HG02885 (cell line): ENCODE measurements around the gene MBD3L3.
"Not testable (repeated sequence)": the region's sequence is repeated elsewhere in the genome, so short reads cannot be mapped to it uniquely, and the experiment has no call there.

Experiments
- ATAC-seq: cut with Tn5 transposase; IDR thresholded peaks from one replicate; pipeline ENCODE4 v1.9.1; 2021; ENCODE audit warnings: mild to moderate bottlenecking; ENCODE audit not compliant: unreplicated experiment, poor library complexity

The MBD3L3 gene

GRCh38 chr19:7063764-7064418 lies 5.4 kb upstream of the MBD3L3 start:
- ATAC-seq: no peak

GRCh38 chr19:7063339-7063738 lies 4.9 kb upstream of the MBD3L3 start:
- no peak for ATAC-seq

- ATAC-seq: not testable (repeated sequence)
Observed at GRCh38 chr19:7059977-7060376, 1.5 kb upstream of the MBD3L3 start.

GRCh38 chr19:7056371-7056770 lies 2.1 kb downstream of the MBD3L3 start:
- not testable (repeated sequence) for ATAC-seq

GRCh38 chr19:7055679-7056078 lies 2.8 kb downstream of the MBD3L3 start:
- ATAC-seq: not testable (repeated sequence)

GRCh38 chr19:7054635-7055368 lies 3.7 kb downstream of the MBD3L3 start:
- not testable (repeated sequence) for ATAC-seq

GRCh38 chr19:7052896-7053295 lies 5.6 kb downstream of the MBD3L3 start:
- not testable (repeated sequence) for ATAC-seq

GRCh38 chr19:7051421-7051820 lies 7.1 kb downstream of the MBD3L3 start:
- not testable (repeated sequence) for ATAC-seq

GRCh38 chr19:7049021-7049420 lies 9.5 kb downstream of the MBD3L3 start, which contains the start of gene MBD3L2:
Gene MBD3L2, plus strand, starts transcription at chr19:7049321. Its CDS starts 53 bp downstream, at chr19:7049374.
- ATAC-seq: not testable (repeated sequence)

- not testable (repeated sequence) for ATAC-seq
Observed at GRCh38 chr19:7041563-7041962, 16.9 kb downstream of the MBD3L3 start.

GRCh38 chr19:7040079-7040478 lies 18.4 kb downstream of the MBD3L3 start, which contains the start of gene MBD3L4:
Gene MBD3L4, minus strand, starts transcription at chr19:7040179. Its CDS starts 35 bp downstream, at chr19:7040144.
- ATAC-seq: not testable (repeated sequence)

- not testable (repeated sequence) for ATAC-seq
Observed at GRCh38 chr19:7030278-7030677, 28.2 kb downstream of the MBD3L3 start, which contains the start of gene MBD3L5. Gene MBD3L5, plus strand, starts transcription at chr19:7030578. Its CDS starts 34 bp downstream, at chr19:7030612.

GRCh38 chr19:7028790-7029189 lies 29.7 kb downstream of the MBD3L3 start:
- ATAC-seq: not testable (repeated sequence)

GRCh38 chr19:7021331-7021730 lies 37.1 kb downstream of the MBD3L3 start, which contains the start of gene MBD3L2B:
Gene MBD3L2B, minus strand, starts transcription at chr19:7021431. Its CDS starts 34 bp downstream, at chr19:7021397.
- ATAC-seq: not testable (repeated sequence)

GRCh38 chr19:7018828-7019227 lies 39.6 kb downstream of the MBD3L3 start:
- no peak for ATAC-seq

- ATAC-seq: no peak
Observed at GRCh38 chr19:7013678-7014077, 44.8 kb downstream of the MBD3L3 start.

GRCh38 chr19:7010722-7011593 lies 47.5 kb downstream of the MBD3L3 start:
- no peak for ATAC-seq

- no peak for ATAC-seq
Observed at GRCh38 chr19:7007859-7008258, 50.6 kb downstream of the MBD3L3 start.
